GM12892 (cell line): ENCODE results near the gene VPS11.
"Not testable (repeated sequence)": the region's sequence is repeated elsewhere in the genome, so short reads cannot be mapped to it uniquely, and the experiment has no call there.

Experiments
- DNase-seq: peaks from one replicate; pipeline ENCODE4 v3.0.0; 2011; ENCODE audit not compliant: insufficient read length
- FAIRE-seq: peaks from 2 replicates; lab custom pipeline; 2011; peaks lifted over from hg19 to GRCh38; lab: Jason Lieb, UNC
- POLR2A ChIP-seq: IDR thresholded peaks from 2 replicates; pipeline ENCODE4 v1.6.1; 2011; ENCODE audit warnings: low read depth, low read length, control low read depth
- POLR2AphosphoS5 ChIP-seq: IDR thresholded peaks from 2 replicates; pipeline ENCODE4 v1.6.1; 2011; ENCODE audit warnings: low read depth, low read length, control low read depth
- TAF1 ChIP-seq: IDR thresholded peaks from 2 replicates; pipeline ENCODE4 v1.6.1; 2011; ENCODE audit warnings: low read depth, mild to moderate bottlenecking, control low read depth, low read length, borderline replicate concordance

The VPS11 gene

GRCh38 chr11:119042927-119043326, 24.7 kb upstream of the VPS11 start:
- no peak for TF ChIP-seq TAF1
- 0 out of 2 replicates have a peak, but pooled peaks have one; percentile 27 for TF ChIP-seq POLR2AphosphoS5
- FAIRE-seq = no peak
- no peak for DNase-seq

GRCh38 chr11:119044708-119045107, 22.9 kb upstream of the VPS11 start:
- DNase-seq (no peak), FAIRE-seq (no peak)
- TF ChIP-seq POLR2AphosphoS5 = no peak

- 0 out of 2 replicates have a peak, but pooled peaks have one; percentile 28 for TF ChIP-seq POLR2A
- no peak for TF ChIP-seq TAF1
- DNase-seq (no peak), FAIRE-seq (no peak)
Measured at GRCh38 chr11:119046489-119046888, 21.1 kb upstream of the VPS11 start.

- no peak for TF ChIP-seq POLR2A
- no peak for TF ChIP-seq POLR2AphosphoS5
- no peak for TF ChIP-seq TAF1
- DNase-seq = no peak
- FAIRE-seq = no peak
Measured at GRCh38 chr11:119047205-119047604, 20.4 kb upstream of the VPS11 start.

GRCh38 chr11:119048644-119049043, 19.0 kb upstream of the VPS11 start:
- no peak for FAIRE-seq
- TF ChIP-seq TAF1 (no peak), POLR2AphosphoS5 (no peak), POLR2A (no peak)
- DNase-seq = no peak

DNA sequence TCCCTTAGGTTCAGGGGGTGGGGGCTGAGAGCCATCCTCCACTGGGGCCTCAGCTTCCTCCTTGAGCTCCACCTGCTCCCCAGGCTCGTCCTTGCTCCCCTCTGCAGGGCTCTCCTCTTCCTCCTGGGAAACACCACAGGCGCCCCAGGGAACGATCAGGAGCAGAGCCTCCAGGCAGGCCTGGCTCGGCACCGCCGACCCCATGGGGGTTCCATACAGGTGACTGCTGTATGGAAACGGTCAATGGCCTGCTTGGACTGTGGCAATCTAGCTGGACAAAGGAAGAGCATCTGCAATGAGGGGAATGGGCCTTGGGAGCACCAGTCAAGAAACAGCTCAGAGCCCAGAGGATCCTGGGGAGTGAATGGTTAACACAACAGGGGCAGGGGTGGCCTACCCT, 18.5 kb upstream of the VPS11 start:
- FAIRE-seq = no peak
- TF ChIP-seq POLR2A = no peak
- TF ChIP-seq POLR2AphosphoS5 = no peak
- TF ChIP-seq TAF1 = no peak
- no peak for DNase-seq

GRCh38 chr11:119051440-119052162, 16.0 kb upstream of the VPS11 start:
- FAIRE-seq = peak; percentile 100
- TF ChIP-seq POLR2A (peak; percentile 64), POLR2AphosphoS5 (peak; percentile 69; the same call in 1 of the 2 replicates), TAF1 (no peak)
- no peak for DNase-seq

DNA sequence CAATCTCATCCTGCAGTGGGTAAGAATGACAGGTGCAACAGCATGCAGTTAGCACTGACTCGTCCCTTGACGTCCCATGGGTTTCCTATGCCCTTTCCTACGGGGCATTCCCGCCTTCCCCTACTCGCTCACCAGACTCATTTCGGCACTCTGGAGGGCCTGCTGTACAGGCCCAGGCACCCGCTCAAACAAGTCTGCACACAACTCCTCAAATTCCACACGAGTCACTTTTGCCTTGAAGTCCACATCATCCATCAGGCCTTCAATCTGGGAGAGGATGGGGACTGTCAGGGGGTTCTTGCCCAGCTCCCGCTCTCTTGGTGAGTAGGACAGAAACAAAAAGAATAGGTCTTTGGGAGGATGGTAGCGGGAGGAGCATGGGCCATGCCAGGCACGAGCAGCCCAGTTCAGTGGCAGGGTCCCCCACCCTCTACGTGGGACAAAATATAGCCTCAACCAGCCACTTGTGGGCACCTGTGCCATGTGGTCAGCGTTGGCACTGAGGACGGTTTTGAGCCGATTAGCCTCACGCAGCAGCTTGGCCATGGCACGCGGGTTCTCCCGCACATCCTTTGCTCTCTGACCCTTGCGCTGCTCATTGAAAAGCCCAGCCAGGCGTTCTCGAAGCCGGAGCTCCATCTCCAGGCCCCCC, 15.3 kb upstream of the VPS11 start:
- DNase-seq (no peak), FAIRE-seq (no peak)
- no peak for TF ChIP-seq POLR2AphosphoS5
- TF ChIP-seq POLR2A = no peak
- no peak for TF ChIP-seq TAF1

- TF ChIP-seq TAF1 (no peak), POLR2A (no peak), POLR2AphosphoS5 (no peak)
- DNase-seq = no peak
- no peak for FAIRE-seq
Measured at GRCh38 chr11:119054418-119054817, 13.2 kb upstream of the VPS11 start.

DNA sequence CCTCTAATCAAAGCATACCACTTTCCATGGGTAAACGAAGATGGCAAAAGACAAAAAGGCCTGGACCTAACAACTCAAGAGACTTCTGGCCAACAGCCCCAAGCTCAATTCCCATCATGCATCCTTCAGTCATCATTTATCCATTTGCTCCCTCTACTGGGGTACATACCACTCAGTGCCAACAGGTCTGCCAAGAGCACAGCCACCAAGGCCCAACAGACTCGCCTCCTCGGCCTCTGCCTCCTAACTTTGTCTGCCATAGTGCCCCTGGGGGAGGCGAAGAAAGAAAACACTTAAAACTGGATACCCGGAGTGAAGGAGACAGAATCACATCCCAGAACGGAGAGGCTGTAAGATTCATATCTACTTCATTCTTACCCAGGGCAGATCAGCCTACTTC, 11.7 kb upstream of the VPS11 start:
- DNase-seq (no peak), FAIRE-seq (peak; percentile 86)
- no peak for TF ChIP-seq POLR2AphosphoS5
- TF ChIP-seq POLR2A = peak; percentile 27; the same call in 1 of the 2 replicates

- TF ChIP-seq POLR2AphosphoS5 (peak; percentile 14; the same call in 1 of the 2 replicates), TAF1 (no peak)
- DNase-seq = peak; percentile 52
- no peak for FAIRE-seq
Measured at GRCh38 chr11:119056421-119056999, 11.1 kb upstream of the VPS11 start.

GRCh38 chr11:119057000-119057769, 10.4 kb upstream of the VPS11 start, which contains the start of gene HYOU1:
Gene HYOU1 (minus strand): TSS chr11:119057205. CDS start chr11:119056160, 1,045 bp downstream.
- TF ChIP-seq TAF1 (peak; percentile 62; the same call in 1 of the 2 replicates), POLR2A (peak; percentile 96), POLR2AphosphoS5 (peak; percentile 92)
- DNase-seq (peak; percentile 98), FAIRE-seq (peak; percentile 98)

DNA sequence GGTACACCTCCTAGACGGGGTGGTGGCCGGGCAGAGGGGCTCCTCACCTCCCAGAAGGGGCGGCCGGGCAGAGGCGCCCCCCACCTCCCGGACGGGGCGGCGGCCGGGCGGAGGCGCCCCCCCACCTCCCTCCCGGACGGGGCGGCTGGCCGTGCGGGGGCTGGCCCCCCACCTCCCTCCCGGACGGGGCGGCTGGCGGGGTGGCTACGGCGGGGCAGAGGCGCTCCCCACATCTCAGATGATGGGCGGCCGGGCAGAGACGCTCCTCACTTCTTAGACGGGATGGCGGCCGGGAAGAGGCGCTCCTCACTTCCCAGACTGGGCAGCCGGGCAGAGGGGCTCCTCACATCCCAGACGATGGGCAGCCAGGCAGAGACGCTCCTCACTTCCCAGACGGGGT, 8.5 kb upstream of the VPS11 start:
- not testable (repeated sequence) for FAIRE-seq, DNase-seq
